ENCODE data around the gene DSCAML1.
"Not testable (repeated sequence)": the region's sequence is repeated elsewhere in the genome, so short reads cannot be mapped to it uniquely, and the experiment has no call there.

The DSCAML1 gene

GRCh38 chr11:117413616-117414015 lies 383.4 kb downstream of the DSCAML1 start:
- H3K27me3 ChIP-seq (ENCODE audit: control insufficient read depth in 2 of 2, insufficient read depth in 2 of 2, low read length in 2 of 2), result no peaks in the 10 kb centered on the region

DNA sequence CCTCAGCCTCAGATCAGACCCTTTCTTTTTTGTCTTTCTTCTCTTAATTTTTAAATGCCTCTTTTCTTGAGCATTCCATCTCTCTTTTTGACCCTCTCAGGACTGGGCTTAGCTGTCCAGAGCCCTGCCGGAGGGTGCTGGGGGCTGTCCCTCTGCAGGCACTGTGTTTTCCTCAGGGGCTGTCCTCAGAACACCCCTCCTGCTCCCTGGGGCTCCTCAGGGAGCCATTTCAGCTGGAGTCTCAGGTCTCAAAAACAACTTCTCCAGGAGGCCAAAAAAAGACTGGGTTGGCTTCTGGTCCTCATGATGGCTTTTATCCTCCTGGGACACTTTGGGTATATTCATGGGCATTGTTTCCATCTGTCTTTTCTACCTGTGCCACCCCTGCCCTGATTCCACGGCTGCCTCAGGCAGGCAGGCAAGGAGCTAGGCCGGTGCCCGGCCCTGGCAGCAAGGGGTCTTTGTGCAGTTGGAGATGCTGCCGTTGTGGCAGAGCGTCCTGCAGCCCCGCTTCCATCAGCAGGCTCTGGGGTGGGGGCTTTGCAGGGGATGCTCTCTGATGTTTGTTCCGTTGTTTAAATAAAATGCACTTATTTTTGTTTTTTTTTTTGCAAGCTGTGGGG lies 384.3 kb downstream of the DSCAML1 start:
- no peak overlapping the region for H3K9ac ChIP-seq (ENCODE audit: low read depth in 1 of 2, low read length in 2 of 2)
- H3K4me3 ChIP-seq (ENCODE audit: low read length in 2 of 2), result no peak overlapping the region
- H3K36me3 ChIP-seq (ENCODE audit: control insufficient read depth in 2 of 2, insufficient read depth in 2 of 2, low read length in 2 of 2), result peaks cover 8 to 13% of the 10 kb centered on the region in 2 donors
- no peaks in the 10 kb centered on the region for H3K27me3 ChIP-seq (ENCODE audit: control insufficient read depth in 2 of 2, insufficient read depth in 2 of 2, low read length in 2 of 2)
- no peaks in the 10 kb centered on the region for H3K9me3 ChIP-seq (ENCODE audit: control insufficient read depth in 2 of 2, low read length in 2 of 2)
- H3K4me1 ChIP-seq (ENCODE audit: control insufficient read depth in 2 of 2, insufficient read depth in 2 of 2, low read length in 2 of 2), result no peaks in the 10 kb centered on the region
- H3K27ac ChIP-seq (ENCODE audit: low read depth in 2 of 2, low read length in 2 of 2), result no peak overlapping the region

More at GRCh38 chr11:117413616-117414015, 383.4 kb downstream of the DSCAML1 start:
- H3K9ac ChIP-seq (ENCODE audit: low read depth in 1 of 2, low read length in 2 of 2), result no peak overlapping the region
- no peaks in the 10 kb centered on the region for H3K4me1 ChIP-seq (ENCODE audit: control insufficient read depth in 2 of 2, insufficient read depth in 2 of 2, low read length in 2 of 2)
- H3K36me3 ChIP-seq (ENCODE audit: control insufficient read depth in 2 of 2, insufficient read depth in 2 of 2, low read length in 2 of 2), result peaks cover 3 to 10% of the 10 kb centered on the region in 2 donors
- no peak overlapping the region for H3K27ac ChIP-seq (ENCODE audit: low read depth in 2 of 2, low read length in 2 of 2)
- H3K9me3 ChIP-seq (ENCODE audit: control insufficient read depth in 2 of 2, low read length in 2 of 2), result no peaks in the 10 kb centered on the region
- no peak overlapping the region for H3K4me3 ChIP-seq (ENCODE audit: low read length in 2 of 2)

DNA sequence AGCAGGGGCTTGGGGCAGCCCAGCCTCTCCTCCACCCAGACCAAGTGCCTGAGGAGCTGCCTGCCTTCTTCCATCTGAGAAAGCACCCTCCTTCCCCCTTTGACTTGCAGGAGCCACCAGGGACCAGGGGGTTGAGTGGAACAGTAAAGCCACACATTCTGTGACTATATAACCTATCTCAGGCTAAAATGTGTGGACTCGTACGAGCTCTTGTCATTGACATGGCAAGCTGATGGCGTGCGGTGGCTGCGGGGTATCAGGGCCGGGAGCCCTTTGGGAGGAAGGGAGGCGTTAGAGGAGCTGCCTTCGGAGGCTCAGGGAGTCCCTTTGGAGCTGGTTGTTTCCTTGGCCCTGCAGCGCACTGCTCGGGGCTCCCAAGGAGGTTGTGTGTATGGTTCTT lies 384.8 kb downstream of the DSCAML1 start:
- Histone ChIP-seq H3K27me3 (ENCODE audit: control insufficient read depth in 2 of 2, insufficient read depth in 2 of 2, low read length in 2 of 2) (no peaks in the 10 kb centered on the region), H3K9me3 (ENCODE audit: control insufficient read depth in 2 of 2, low read length in 2 of 2) (no peaks in the 10 kb centered on the region), H3K9ac (ENCODE audit: low read depth in 1 of 2, low read length in 2 of 2) (no peak overlapping the region), H3K4me3 (ENCODE audit: low read length in 2 of 2) (no peak overlapping the region), H3K4me1 (ENCODE audit: control insufficient read depth in 2 of 2, insufficient read depth in 2 of 2, low read length in 2 of 2) (no peaks in the 10 kb centered on the region), H3K27ac (ENCODE audit: low read depth in 2 of 2, low read length in 2 of 2) (no peak overlapping the region), H3K36me3 (ENCODE audit: control insufficient read depth in 2 of 2, insufficient read depth in 2 of 2, low read length in 2 of 2) (peaks cover 10 to 13% of the 10 kb centered on the region in 2 donors)

GRCh38 chr11:117411736-117412135 lies 385.3 kb downstream of the DSCAML1 start:
- H3K4me1 ChIP-seq (ENCODE audit: control insufficient read depth in 2 of 2, insufficient read depth in 2 of 2, low read length in 2 of 2), result no peaks in the 10 kb centered on the region
- H3K4me3 ChIP-seq (ENCODE audit: low read length in 2 of 2), result no peak overlapping the region
- no peaks in the 10 kb centered on the region for H3K9me3 ChIP-seq (ENCODE audit: control insufficient read depth in 2 of 2, low read length in 2 of 2)
- no peaks in the 10 kb centered on the region for H3K27me3 ChIP-seq (ENCODE audit: control insufficient read depth in 2 of 2, insufficient read depth in 2 of 2, low read length in 2 of 2)
- H3K9ac ChIP-seq (ENCODE audit: low read depth in 1 of 2, low read length in 2 of 2), result no peak overlapping the region
- peaks cover 10 to 13% of the 10 kb centered on the region in 2 donors for H3K36me3 ChIP-seq (ENCODE audit: control insufficient read depth in 2 of 2, insufficient read depth in 2 of 2, low read length in 2 of 2)
- no peak overlapping the region for H3K27ac ChIP-seq (ENCODE audit: low read depth in 2 of 2, low read length in 2 of 2)

- Histone ChIP-seq H3K4me3 (ENCODE audit: low read length in 2 of 2) (no peak overlapping the region), H3K4me1 (ENCODE audit: control insufficient read depth in 2 of 2, insufficient read depth in 2 of 2, low read length in 2 of 2) (no peaks in the 10 kb centered on the region), H3K27me3 (ENCODE audit: control insufficient read depth in 2 of 2, insufficient read depth in 2 of 2, low read length in 2 of 2) (no peaks in the 10 kb centered on the region), H3K27ac (ENCODE audit: low read depth in 2 of 2, low read length in 2 of 2) (no peak overlapping the region), H3K36me3 (ENCODE audit: control insufficient read depth in 2 of 2, insufficient read depth in 2 of 2, low read length in 2 of 2) (peaks cover 10 to 13% of the 10 kb centered on the region in 2 donors), H3K9me3 (ENCODE audit: control insufficient read depth in 2 of 2, low read length in 2 of 2) (no peaks in the 10 kb centered on the region), H3K9ac (ENCODE audit: low read depth in 1 of 2, low read length in 2 of 2) (no peak overlapping the region)
Observed at GRCh38 chr11:117410861-117411710, 385.9 kb downstream of the DSCAML1 start.

GRCh38 chr11:117410238-117410637 lies 386.8 kb downstream of the DSCAML1 start:
- Histone ChIP-seq H3K9me3 (ENCODE audit: control insufficient read depth in 2 of 2, low read length in 2 of 2) (no peaks in the 10 kb centered on the region), H3K27me3 (ENCODE audit: control insufficient read depth in 2 of 2, insufficient read depth in 2 of 2, low read length in 2 of 2) (no peaks in the 10 kb centered on the region), H3K36me3 (ENCODE audit: control insufficient read depth in 2 of 2, insufficient read depth in 2 of 2, low read length in 2 of 2) (peaks cover 13 to 15% of the 10 kb centered on the region in 2 donors), H3K9ac (ENCODE audit: low read depth in 1 of 2, low read length in 2 of 2) (no peak overlapping the region), H3K27ac (ENCODE audit: low read depth in 2 of 2, low read length in 2 of 2) (no peak overlapping the region), H3K4me1 (ENCODE audit: control insufficient read depth in 2 of 2, insufficient read depth in 2 of 2, low read length in 2 of 2) (no peaks in the 10 kb centered on the region), H3K4me3 (ENCODE audit: low read length in 2 of 2) (no peak overlapping the region)

DNA sequence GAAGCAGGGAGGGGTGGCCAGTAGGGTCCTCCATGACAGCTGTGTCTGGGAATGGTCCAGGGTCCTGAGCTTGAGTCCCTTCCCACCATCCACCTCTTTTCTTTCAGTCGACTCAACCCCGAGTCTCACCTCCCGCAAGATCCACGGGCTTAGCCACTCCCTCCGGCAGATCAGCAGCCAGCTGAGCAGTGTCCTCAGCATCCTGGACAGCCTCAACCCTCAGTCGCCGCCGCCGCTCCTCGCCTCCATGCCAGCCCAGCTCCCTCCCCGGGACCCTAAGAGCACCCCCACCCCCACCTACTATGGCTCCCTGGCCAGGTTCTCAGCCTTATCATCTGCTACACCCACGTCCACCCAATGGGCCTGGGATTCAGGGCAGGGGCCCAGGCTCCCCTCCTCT lies 387.5 kb downstream of the DSCAML1 start:
- H3K36me3 ChIP-seq (ENCODE audit: control insufficient read depth in 2 of 2, insufficient read depth in 2 of 2, low read length in 2 of 2), result peaks cover 14 to 15% of the 10 kb centered on the region in 2 donors
- no peak overlapping the region for H3K4me3 ChIP-seq (ENCODE audit: low read length in 2 of 2)

GRCh38 chr11:117408356-117408755 lies 388.7 kb downstream of the DSCAML1 start:
- no peak overlapping the region for H3K9ac ChIP-seq (ENCODE audit: low read depth in 1 of 2, low read length in 2 of 2)
- no peak overlapping the region for H3K27ac ChIP-seq (ENCODE audit: low read depth in 2 of 2, low read length in 2 of 2)
- H3K4me3 ChIP-seq (ENCODE audit: low read length in 2 of 2), result no peak overlapping the region
- H3K4me1 ChIP-seq (ENCODE audit: control insufficient read depth in 2 of 2, insufficient read depth in 2 of 2, low read length in 2 of 2), result no peaks in the 10 kb centered on the region
- H3K27me3 ChIP-seq (ENCODE audit: control insufficient read depth in 2 of 2, insufficient read depth in 2 of 2, low read length in 2 of 2), result no peaks in the 10 kb centered on the region
- H3K36me3 ChIP-seq (ENCODE audit: control insufficient read depth in 2 of 2, insufficient read depth in 2 of 2, low read length in 2 of 2), result peaks cover 14 to 15% of the 10 kb centered on the region in 2 donors
- H3K9me3 ChIP-seq (ENCODE audit: control insufficient read depth in 2 of 2, low read length in 2 of 2), result no peaks in the 10 kb centered on the region

More for the DNA sequence above, 387.5 kb downstream of the DSCAML1 start:
- H3K27ac ChIP-seq (ENCODE audit: low read depth in 2 of 2, low read length in 2 of 2), result no peak overlapping the region
- no peaks in the 10 kb centered on the region for H3K9me3 ChIP-seq (ENCODE audit: control insufficient read depth in 2 of 2, low read length in 2 of 2)
- H3K4me1 ChIP-seq (ENCODE audit: control insufficient read depth in 2 of 2, insufficient read depth in 2 of 2, low read length in 2 of 2), result no peaks in the 10 kb centered on the region
- no peak overlapping the region for H3K9ac ChIP-seq (ENCODE audit: low read depth in 1 of 2, low read length in 2 of 2)
- no peaks in the 10 kb centered on the region for H3K27me3 ChIP-seq (ENCODE audit: control insufficient read depth in 2 of 2, insufficient read depth in 2 of 2, low read length in 2 of 2)

GRCh38 chr11:117407016-117407415 lies 390.0 kb downstream of the DSCAML1 start:
- no peak overlapping the region for H3K4me3 ChIP-seq (ENCODE audit: low read length in 2 of 2)
- H3K27me3 ChIP-seq (ENCODE audit: control insufficient read depth in 2 of 2, insufficient read depth in 2 of 2, low read length in 2 of 2), result no peaks in the 10 kb centered on the region
- no peaks in the 10 kb centered on the region for H3K4me1 ChIP-seq (ENCODE audit: control insufficient read depth in 2 of 2, insufficient read depth in 2 of 2, low read length in 2 of 2)
- peaks cover 14 to 17% of the 10 kb centered on the region in 2 donors for H3K36me3 ChIP-seq (ENCODE audit: control insufficient read depth in 2 of 2, insufficient read depth in 2 of 2, low read length in 2 of 2)
- no peak overlapping the region for H3K27ac ChIP-seq (ENCODE audit: low read depth in 2 of 2, low read length in 2 of 2)
- no peaks in the 10 kb centered on the region for H3K9me3 ChIP-seq (ENCODE audit: control insufficient read depth in 2 of 2, low read length in 2 of 2)
- H3K9ac ChIP-seq (ENCODE audit: low read depth in 1 of 2, low read length in 2 of 2), result no peak overlapping the region

- H3K4me1 ChIP-seq (ENCODE audit: control insufficient read depth in 2 of 2, insufficient read depth in 2 of 2, low read length in 2 of 2); H3K27ac ChIP-seq (ENCODE audit: low read depth in 2 of 2, low read length in 2 of 2); H3K9me3 ChIP-seq (ENCODE audit: control insufficient read depth in 2 of 2, low read length in 2 of 2); H3K27me3 ChIP-seq (ENCODE audit: control insufficient read depth in 2 of 2, insufficient read depth in 2 of 2, low read length in 2 of 2); H3K9ac ChIP-seq (ENCODE audit: low read depth in 1 of 2, low read length in 2 of 2); H3K4me3 ChIP-seq (ENCODE audit: low read length in 2 of 2): not testable (repeated sequence)
- peaks cover 14% of the 10 kb centered on the region in 2 donors for H3K36me3 ChIP-seq (ENCODE audit: control insufficient read depth in 2 of 2, insufficient read depth in 2 of 2, low read length in 2 of 2)
Observed at GRCh38 chr11:117405898-117406297, 391.1 kb downstream of the DSCAML1 start.
